SJSA1 (cell line): ENCODE data around the gene SEMA3D. TPM values are rescaled to one million over a fixed set of nuclear protein-coding genes. Genes with fewer than 3 reads are reported as not detected.

Source experiments
- DNase-seq, 2 experiments: peaks; one replicate each; pipeline ENCODE4 v3.0.0-alpha.2; 2015 to 2020; ENCODE audit warnings: low spot score in 2 of 2, low read depth in 1 of 2
- H3K27ac ChIP-seq: fragments of 250-450 bp; sonication (Bioruptor Pico); 2 replicates; pipeline ENCODE4 v1.5.1; 2020; ENCODE audit warnings: mild to moderate bottlenecking, moderate library complexity
- H3K27me3 ChIP-seq: fragments of 250-450 bp; sonication (Bioruptor Pico); replicated peaks from 2 replicates; pipeline ENCODE4 v1.5.1; 2020; ENCODE audit warnings: mild to moderate bottlenecking, moderate library complexity
- H3K36me3 ChIP-seq: fragments of 250-450 bp; sonication (Bioruptor Pico); 2 replicates; pipeline ENCODE4 v1.5.1; 2020; ENCODE audit warnings: mild to moderate bottlenecking
- H3K4me1 ChIP-seq: fragments of 250-450 bp; sonication (Bioruptor Pico); replicated peaks from 2 replicates; pipeline ENCODE4 v1.6.1; 2021; ENCODE audit warnings: mild to moderate bottlenecking
- H3K4me3 ChIP-seq: fragments of 250-450 bp; sonication (Bioruptor Pico); 2 replicates; pipeline ENCODE4 v1.5.1; 2020; ENCODE audit warnings: mild to moderate bottlenecking
- H3K9me3 ChIP-seq: fragments of 250-450 bp; sonication (Bioruptor Pico); replicated peaks from 2 replicates; pipeline ENCODE4 v1.5.1; 2020; ENCODE audit warnings: mild to moderate bottlenecking
- total RNA-seq: library from RNA; depleted of rRNA; stranded (reverse); fragments of >200 nt; shearing (Covaris generic); gene quantifications from 2 replicates; pipeline ENCODE4 v1.2.3, GENCODE V29; 2014

Gene SEMA3D
- total RNA-seq, 1 experiment from 2014 or later, result 5.3 TPM

GRCh38 chr7:85019778-85020177, 167.1 kb downstream of the SEMA3D start:
- Histone ChIP-seq H3K9me3 (no peaks in the 10 kb centered on the region), H3K4me3 (no peak overlapping the region), H3K36me3 (no peaks in the 10 kb centered on the region), H3K27ac (no peak overlapping the region), H3K4me1 (peaks cover 7% of the 10 kb centered on the region; the same call in 1 of the 2 replicates), H3K27me3 (no peaks in the 10 kb centered on the region)
- no peak for DNase-seq

- no peaks in the 10 kb centered on the region for H3K9me3 ChIP-seq
- H3K27me3 ChIP-seq, result no peaks in the 10 kb centered on the region
- no peak overlapping the region for H3K4me3 ChIP-seq
- no peak for DNase-seq
- H3K27ac ChIP-seq, result no peak overlapping the region
- peaks cover 7% of the 10 kb centered on the region; the same call in 1 of the 2 replicates for H3K4me1 ChIP-seq
- H3K36me3 ChIP-seq, result no peaks in the 10 kb centered on the region
Measured at GRCh38 chr7:85019176-85019575, 167.7 kb downstream of the SEMA3D start.

- DNase-seq, result no peak
Measured at GRCh38 chr7:85018498-85018897, 168.4 kb downstream of the SEMA3D start.

GRCh38 chr7:85016286-85016685, 170.6 kb downstream of the SEMA3D start:
- no peak for DNase-seq
- no peak overlapping the region for H3K27ac ChIP-seq
- no peaks in the 10 kb centered on the region for H3K36me3 ChIP-seq
- H3K9me3 ChIP-seq, result no peaks in the 10 kb centered on the region
- no peaks in the 10 kb centered on the region for H3K27me3 ChIP-seq
- H3K4me3 ChIP-seq, result no peak overlapping the region
- H3K4me1 ChIP-seq, result peaks cover 7% of the 10 kb centered on the region; the same call in 1 of the 2 replicates

More at GRCh38 chr7:85018498-85018897, 168.4 kb downstream of the SEMA3D start:
- H3K9me3 ChIP-seq, result no peaks in the 10 kb centered on the region
- H3K4me1 ChIP-seq, result peaks cover 7% of the 10 kb centered on the region; the same call in 1 of the 2 replicates
- no peaks in the 10 kb centered on the region for H3K36me3 ChIP-seq
- H3K4me3 ChIP-seq, result no peak overlapping the region
- H3K27ac ChIP-seq, result no peak overlapping the region
- no peaks in the 10 kb centered on the region for H3K27me3 ChIP-seq

GRCh38 chr7:85014936-85015660, 171.8 kb downstream of the SEMA3D start:
- Histone ChIP-seq H3K4me3 (no peak overlapping the region), H3K27ac (no peak overlapping the region), H3K9me3 (no peaks in the 10 kb centered on the region), H3K4me1 (peaks cover 5% of the 10 kb centered on the region; the same call in 1 of the 2 replicates), H3K36me3 (no peaks in the 10 kb centered on the region), H3K27me3 (no peaks in the 10 kb centered on the region)
- no peak for DNase-seq

- H3K9me3 ChIP-seq, result no peaks in the 10 kb centered on the region
- DNase-seq, result no peak
- H3K27ac ChIP-seq, result no peak overlapping the region
- H3K4me1 ChIP-seq, result no peaks in the 10 kb centered on the region
- H3K4me3 ChIP-seq, result no peak overlapping the region
- no peaks in the 10 kb centered on the region for H3K36me3 ChIP-seq
- no peaks in the 10 kb centered on the region for H3K27me3 ChIP-seq
Measured at GRCh38 chr7:85011127-85011526, 175.7 kb downstream of the SEMA3D start.

GRCh38 chr7:85010306-85010705, 176.6 kb downstream of the SEMA3D start:
- Histone ChIP-seq H3K9me3 (no peaks in the 10 kb centered on the region), H3K36me3 (no peaks in the 10 kb centered on the region), H3K27ac (no peak overlapping the region), H3K4me1 (no peaks in the 10 kb centered on the region), H3K4me3 (no peak overlapping the region), H3K27me3 (no peaks in the 10 kb centered on the region)
- no peak for DNase-seq

GRCh38 chr7:85006754-85007153, 180.1 kb downstream of the SEMA3D start:
- Histone ChIP-seq H3K4me1 (no peaks in the 10 kb centered on the region), H3K27ac (no peak overlapping the region), H3K27me3 (no peaks in the 10 kb centered on the region), H3K4me3 (no peak overlapping the region), H3K36me3 (no peaks in the 10 kb centered on the region), H3K9me3 (no peaks in the 10 kb centered on the region)
- no peak for DNase-seq

GRCh38 chr7:85004402-85004801, 182.5 kb downstream of the SEMA3D start:
- H3K27ac ChIP-seq, result no peak overlapping the region
- DNase-seq, result no peak

GRCh38 chr7:85001495-85002345, 185.1 kb downstream of the SEMA3D start:
- no peaks in the 10 kb centered on the region for H3K27me3 ChIP-seq
- no peak overlapping the region for H3K27ac ChIP-seq
- no peaks in the 10 kb centered on the region for H3K36me3 ChIP-seq
- no peak overlapping the region for H3K4me3 ChIP-seq
- no peaks in the 10 kb centered on the region for H3K9me3 ChIP-seq
- DNase-seq, result no peak
- H3K4me1 ChIP-seq, result no peaks in the 10 kb centered on the region

More at GRCh38 chr7:85004402-85004801, 182.5 kb downstream of the SEMA3D start:
- H3K27me3 ChIP-seq, result no peaks in the 10 kb centered on the region
- H3K4me1 ChIP-seq, result no peaks in the 10 kb centered on the region
- no peaks in the 10 kb centered on the region for H3K36me3 ChIP-seq
- H3K9me3 ChIP-seq, result no peaks in the 10 kb centered on the region
- H3K4me3 ChIP-seq, result no peak overlapping the region

GRCh38 chr7:85000735-85001350, 186.0 kb downstream of the SEMA3D start:
- Histone ChIP-seq H3K36me3 (no peaks in the 10 kb centered on the region), H3K27me3 (no peaks in the 10 kb centered on the region), H3K4me3 (no peak overlapping the region), H3K4me1 (no peaks in the 10 kb centered on the region), H3K27ac (no peak overlapping the region), H3K9me3 (no peaks in the 10 kb centered on the region)
- DNase-seq, result no peak

- H3K4me3 ChIP-seq, result no peak overlapping the region
- H3K36me3 ChIP-seq, result no peaks in the 10 kb centered on the region
- no peak for DNase-seq
- H3K4me1 ChIP-seq, result no peaks in the 10 kb centered on the region
- H3K27ac ChIP-seq, result no peak overlapping the region
- no peaks in the 10 kb centered on the region for H3K9me3 ChIP-seq
- H3K27me3 ChIP-seq, result no peaks in the 10 kb centered on the region
Measured at GRCh38 chr7:84999450-84999849, 187.4 kb downstream of the SEMA3D start.

GRCh38 chr7:84998665-84999064, 188.2 kb downstream of the SEMA3D start:
- no peak for DNase-seq
- no peaks in the 10 kb centered on the region for H3K4me1 ChIP-seq
- H3K27me3 ChIP-seq, result no peaks in the 10 kb centered on the region
- no peak overlapping the region for H3K4me3 ChIP-seq
- no peaks in the 10 kb centered on the region for H3K9me3 ChIP-seq
- H3K36me3 ChIP-seq, result no peaks in the 10 kb centered on the region
- H3K27ac ChIP-seq, result no peak overlapping the region

GRCh38 chr7:84997626-84998025, 189.2 kb downstream of the SEMA3D start:
- H3K27me3 ChIP-seq, result no peaks in the 10 kb centered on the region
- no peaks in the 10 kb centered on the region for H3K9me3 ChIP-seq
- H3K36me3 ChIP-seq, result no peaks in the 10 kb centered on the region
- no peak overlapping the region for H3K4me3 ChIP-seq
- no peak for DNase-seq
- H3K27ac ChIP-seq, result no peak overlapping the region
- H3K4me1 ChIP-seq, result no peaks in the 10 kb centered on the region
